ENCODE results near the gene RALGPS1. TPM values are rescaled to one million over a fixed set of nuclear protein-coding genes. Genes with fewer than 3 reads are reported as not detected.

RALGPS1 gene
- total and polyA plus RNA-seq, 2 of the 8 experiments (the other 6 are each of a cell fraction or from before 2014, with no cell fraction given), result 20.0 to 23.5 TPM

- Histone ChIP-seq H3K4me1 (replicated peaks in 1 of 4; ENCODE audit: control insufficient read depth in 3 of 4, insufficient read depth in 4 of 4, low read length in 3 of 4) (peaks cover 0 to 3% (median 2%) of the 10 kb centered on the region in 4 experiments; a peak in 2 of 7 replicates), H2AFZ (ENCODE audit: low read length) (no peak overlapping the region), H3K9me3 (ENCODE audit: insufficient read depth in 2 of 2, low read depth in 1 of 2, low read length in 1 of 2) (no peaks in the 10 kb centered on the region), H3K23ac (ENCODE audit: insufficient read length) (no peak overlapping the region), H4K5ac (ENCODE audit: insufficient read length, low read depth, low read length) (no peak overlapping the region), H4K8ac (ENCODE audit: extremely low read depth, insufficient read depth, low read length) (no peak overlapping the region), H3K4ac (replicated peaks; ENCODE audit: insufficient read length, low read depth, low read length) (no peak overlapping the region), H3K27me3 (replicated peaks in 1 of 4; ENCODE audit: control insufficient read depth in 3 of 4, extremely low read depth in 1 of 4, insufficient read depth in 3 of 4, low read length in 3 of 4) (no peaks in the 10 kb centered on the region), H3K79me1 (ENCODE audit: low read depth, low read length) (no peaks in the 10 kb centered on the region), H3K4me2 (ENCODE audit: insufficient read depth in 1 of 2, low read depth in 2 of 2, low read length in 2 of 2) (no peak overlapping the region), H4K91ac (replicated peaks; ENCODE audit: insufficient read length, low read length) (no peak overlapping the region), H2BK15ac (ENCODE audit: low read length) (no peak overlapping the region), H2BK12ac (ENCODE audit: low read depth, low read length) (no peak overlapping the region), H3K14ac (ENCODE audit: insufficient read length) (no peak overlapping the region), H3K18ac (ENCODE audit: extremely low read depth, low read length) (no peak overlapping the region), H2AK5ac (ENCODE audit: low read depth, low read length) (no peak overlapping the region), H2BK20ac (ENCODE audit: low read length) (no peak overlapping the region), H2BK5ac (ENCODE audit: low read depth, low read length) (no peak overlapping the region), H2BK120ac (replicated peaks; ENCODE audit: low read depth, low read length) (no peak overlapping the region), H3K23me2 (ENCODE audit: low read depth, low read length) (no peaks in the 10 kb centered on the region), H3K56ac (replicated peaks; ENCODE audit: insufficient read length, low read depth, low read length) (no peak overlapping the region), H3K79me2 (ENCODE audit: control insufficient read depth in 1 of 2, insufficient read depth in 2 of 2, low read length in 2 of 2) (no peaks in the 10 kb centered on the region), H3K4me3 (ENCODE audit: extremely low read depth in 1 of 4, insufficient read depth in 2 of 4, low read depth in 3 of 4, low read length in 4 of 4) (no peak overlapping the region), H3K27ac (ENCODE audit: low read depth, low read length) (no peak overlapping the region), H3K36me3 (ENCODE audit: control insufficient read depth in 2 of 4, insufficient read depth in 4 of 4, low read length in 3 of 4) (no peaks in the 10 kb centered on the region), H4K20me1 (replicated peaks in 1 of 2; ENCODE audit: control insufficient read depth in 1 of 2, insufficient read depth in 2 of 2, low read length in 2 of 2) (peaks cover 3 to 5% of the 10 kb centered on the region in 2 experiments), H3K9ac (replicated peaks in 1 of 4; ENCODE audit: extremely low read depth in 1 of 4, low read depth in 3 of 4, low read length in 3 of 4) (no peak overlapping the region)
- ChIA-PET CTCF (ENCODE audit: partially characterized antibody) (interaction anchor here (1.0 to 1.2 kb wide), 2 partner anchors 158 to 499 kb away, joined by 3 read pairs; no protein-coding TSS in a partner anchor), POLR2A (ENCODE audit: partially characterized antibody) (no interaction called here)
- no peak for DNase-seq (ENCODE audit: low read depth in 1 of 2, low spot score in 2 of 2)
- no peak for FAIRE-seq
- WGBS, 2 experiments (ENCODE audit: extremely low coverage in 1 of 2, insufficient coverage in 1 of 2, insufficient read length in 1 of 2, insufficient replicate concordance in 2 of 2, low coverage in 1 of 2, low lambda C conversion rate in 2 of 2, missing lambda C conversion rate in 1 of 2), result 98% methylated on average over 3 of the region's 3 CpGs; no CpG with 5 or more reads in 1 of the 2 experiments
- TF ChIP-seq KDM1A (IDR thresholded peaks at IDR 0.05; ENCODE audit: borderline replicate concordance, low read length) (no peak), HDAC6 (IDR thresholded peaks at IDR 0.05; ENCODE audit: low read depth, low read length) (no peak), TBP (IDR thresholded peaks at IDR 0.05; ENCODE audit: low read depth, low read length) (no peak), EP300 (IDR thresholded peaks at IDR 0.05; ENCODE audit: borderline replicate concordance in 1 of 2, low read depth in 2 of 2, low read length in 2 of 2) (no peak), MAX (IDR thresholded peaks at IDR 0.05) (no peak), CEBPB (IDR thresholded peaks at IDR 0.05; ENCODE audit: low read depth, low read length) (no peak), ZNF274 (IDR thresholded peaks at IDR 0.05; ENCODE audit: borderline replicate concordance, extremely low read depth, low read length) (no peak), RXRA (IDR thresholded peaks at IDR 0.05; ENCODE audit: insufficient read depth, low read depth, low read length) (no peak), SRF (IDR thresholded peaks at IDR 0.05; ENCODE audit: low read depth, low read length) (no peak), EZH2 (IDR thresholded peaks at IDR 0.05; ENCODE audit: low read depth, low read length, severe bottlenecking) (no peak), POLR2AphosphoS5 (IDR thresholded peaks at IDR 0.05; ENCODE audit: low read depth, low read length) (no peak), GTF2F1 (IDR thresholded peaks at IDR 0.05; ENCODE audit: borderline replicate concordance, low read depth, low read length) (no peak), RBBP5 (IDR thresholded peaks at IDR 0.05; ENCODE audit: borderline replicate concordance, low read depth, low read length) (no peak)
Measured at GRCh38 chr9:127056446-127056845, 141.9 kb downstream of the RALGPS1 start.

Data from H1 (cell line).